Measurements from ENCODE around the gene MRTFB. TPM values are rescaled to one million over a fixed set of nuclear protein-coding genes. Genes with fewer than 3 reads are reported as not detected.
A peak's percentile ranks its signal among the peaks of the same experiment; 100 is the strongest.
"Not testable (repeated sequence)": the region's sequence is repeated elsewhere in the genome, so short reads cannot be mapped to it uniquely, and the experiment has no call there.

The MRTFB gene
- total RNA-seq, 1 donor from 2014 or later, result 115 TPM

DNA sequence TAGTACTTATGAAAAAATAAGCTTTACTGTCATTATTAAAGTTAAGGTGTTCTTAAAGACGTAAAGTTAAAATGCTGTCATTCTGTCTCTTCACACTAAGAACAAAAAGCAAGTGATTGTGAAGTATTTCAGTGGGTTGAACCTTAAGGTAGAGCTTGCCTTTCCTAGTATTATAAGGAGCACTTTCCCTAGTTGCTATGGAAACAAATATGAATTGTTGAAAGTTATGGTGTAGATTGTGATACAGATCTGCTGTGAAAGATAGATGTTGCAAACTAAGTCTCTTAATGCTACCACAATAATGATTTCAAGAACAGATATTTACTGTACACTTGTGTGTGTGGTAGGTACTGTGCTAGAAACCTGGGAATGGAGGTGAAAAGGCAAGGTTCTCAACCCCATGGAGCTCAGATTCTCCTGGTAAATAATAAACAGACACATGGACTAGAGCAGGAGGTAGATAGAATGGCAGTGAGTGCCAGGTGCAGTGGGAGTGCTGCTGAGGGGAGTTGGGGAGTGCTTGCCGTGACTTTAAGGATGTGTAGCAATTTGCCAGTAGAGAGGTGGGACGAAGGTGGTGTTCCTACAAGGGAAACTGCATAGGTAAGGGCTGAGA, 34.7 kb downstream of the MRTFB start:
- DNase-seq (ENCODE audit: low spot score), result no peak

DNA sequence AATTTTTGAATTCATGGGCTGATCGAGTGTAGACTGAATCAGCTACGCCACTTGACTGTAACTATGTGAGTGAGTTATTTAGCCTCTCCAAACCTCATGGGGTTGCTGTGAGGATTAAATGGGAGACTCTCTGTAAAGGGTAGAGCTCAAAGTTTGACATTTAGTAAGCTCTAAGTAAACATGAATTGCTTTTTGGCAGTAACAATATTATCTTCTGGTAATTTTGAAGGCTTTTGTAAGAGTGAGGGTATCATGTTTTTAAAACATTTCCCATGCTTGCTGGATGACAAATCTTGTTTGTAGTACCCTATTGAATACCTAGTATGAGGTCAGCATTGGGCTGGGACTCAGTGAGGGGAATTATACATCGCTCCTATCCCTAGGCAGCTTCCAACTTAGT, 35.3 kb downstream of the MRTFB start:
- no peak for DNase-seq (ENCODE audit: low spot score)

DNA sequence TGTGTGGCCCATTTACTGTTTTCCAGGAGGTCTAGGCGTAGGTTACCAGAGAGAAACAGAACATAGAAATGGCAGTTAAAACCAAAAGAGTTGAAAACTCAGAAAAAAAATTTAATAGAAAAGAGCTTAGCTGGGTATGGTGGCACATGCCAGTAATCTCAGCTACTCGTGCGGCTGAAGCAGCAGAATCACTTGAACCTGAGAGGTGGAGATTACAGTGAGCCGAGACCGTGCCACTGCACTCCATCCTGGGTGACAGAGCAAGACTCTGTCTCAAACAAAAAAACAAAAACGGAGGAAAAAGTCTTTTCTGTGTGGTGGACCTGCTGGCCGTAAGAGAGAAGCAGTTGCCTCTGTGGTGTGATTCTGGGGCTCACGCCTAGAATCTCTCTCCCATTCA, 35.8 kb downstream of the MRTFB start:
- no peak for DNase-seq (ENCODE audit: low spot score)

DNA sequence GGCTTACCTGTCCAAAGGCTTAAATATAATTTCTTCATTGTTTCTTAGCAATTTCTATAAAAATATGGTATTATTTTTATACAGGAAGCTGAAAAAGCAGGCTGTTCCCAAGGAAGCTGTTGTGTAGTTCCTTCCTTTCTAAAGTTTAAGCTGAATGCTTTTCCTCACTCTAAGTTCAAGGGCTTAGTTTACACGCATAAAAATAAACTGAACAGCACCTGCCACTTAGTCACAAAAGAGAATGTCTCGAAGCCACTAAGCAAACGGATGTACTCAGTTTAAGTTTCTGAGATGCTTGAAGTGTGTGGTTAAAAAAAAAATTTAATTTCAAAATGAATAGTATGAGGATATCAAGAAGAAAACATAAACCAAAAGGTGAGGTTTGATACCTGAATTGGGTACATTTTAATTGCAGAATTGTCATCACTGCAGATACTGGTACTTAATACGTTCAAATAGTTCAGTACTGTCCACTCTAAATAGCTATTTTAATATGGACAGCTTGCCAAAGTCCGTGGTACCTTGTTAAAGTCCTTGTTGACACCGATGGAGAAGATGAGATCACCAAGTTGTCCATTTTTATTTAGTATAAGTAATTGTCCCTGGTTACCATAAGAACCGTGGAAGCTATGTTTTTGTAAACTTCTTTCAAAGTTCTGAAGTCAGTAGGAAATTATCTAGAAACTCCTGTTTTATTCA, 38.1 kb downstream of the MRTFB start:
- DNase-seq (ENCODE audit: low spot score), result no peak

DNA sequence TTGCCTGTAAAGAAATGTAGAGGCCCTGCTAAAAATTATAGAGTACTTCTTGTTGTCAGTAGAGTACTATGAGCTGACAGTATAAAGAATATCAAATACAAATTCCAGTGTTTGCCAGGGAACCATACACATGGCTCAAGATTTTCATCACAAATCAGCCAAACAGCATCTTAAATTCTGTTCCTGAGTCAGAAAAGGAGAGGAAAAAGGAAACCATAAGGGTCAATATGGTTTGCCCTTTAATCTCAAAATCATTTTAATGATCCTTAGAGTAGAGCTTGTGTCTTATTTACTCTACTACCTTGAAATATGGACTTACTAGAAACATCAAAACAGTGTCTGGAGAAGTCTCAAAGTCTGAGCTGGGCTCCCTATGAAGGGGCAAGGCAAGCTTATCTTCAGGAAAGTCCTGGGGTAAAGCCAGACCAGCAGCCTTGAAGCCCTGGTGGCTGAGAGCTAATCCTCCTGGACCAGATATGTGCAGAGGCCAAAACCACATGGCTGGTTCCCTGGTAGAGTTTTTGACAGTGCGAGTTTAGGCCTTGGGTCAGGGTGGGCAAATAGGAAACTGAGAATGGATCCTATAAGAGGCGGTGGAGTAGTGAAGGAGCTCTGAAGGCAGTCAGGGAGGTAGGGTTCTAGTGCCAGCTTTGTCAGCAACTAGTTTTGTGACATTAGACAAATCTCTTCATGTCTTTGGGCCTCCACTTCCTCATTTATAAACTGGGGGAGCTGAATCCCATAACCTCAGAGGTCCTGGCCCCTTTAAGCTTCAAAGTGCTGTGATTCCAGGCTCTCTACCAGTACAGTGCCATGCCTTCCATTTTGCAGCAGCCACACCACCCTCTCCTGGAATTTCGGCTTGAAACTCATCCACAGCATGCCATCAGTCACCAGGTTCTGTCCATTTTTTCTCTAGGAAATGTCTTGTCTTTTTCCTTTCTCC, 38.9 kb downstream of the MRTFB start:
- DNase-seq (ENCODE audit: low spot score), result no peak

DNA sequence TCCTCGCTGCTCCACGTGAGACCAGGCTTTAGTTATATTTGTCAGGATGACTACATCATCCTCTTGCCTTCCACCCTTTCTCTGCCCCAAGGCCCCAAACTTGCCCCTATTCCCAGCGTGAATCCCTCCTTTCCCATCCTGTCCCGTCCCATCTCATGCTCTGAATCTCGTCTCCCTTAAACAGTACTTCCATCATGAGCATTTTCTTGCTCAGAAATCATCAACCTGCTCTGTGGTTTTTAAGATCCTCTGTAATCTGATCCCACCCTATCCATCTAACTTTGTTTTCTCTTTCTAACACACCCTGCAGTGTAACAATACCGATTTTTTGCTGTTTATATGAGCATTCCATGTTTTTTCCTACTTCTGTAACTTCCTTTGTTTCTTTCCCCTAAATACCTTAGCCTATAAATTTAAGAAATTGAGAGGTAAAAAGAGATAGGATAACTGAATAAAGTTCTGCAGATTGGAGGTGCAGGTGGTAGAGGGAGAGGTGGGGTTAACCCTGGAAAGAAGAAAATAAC, 39.7 kb downstream of the MRTFB start:
- DNase-seq (ENCODE audit: low spot score), result no peak

DNA sequence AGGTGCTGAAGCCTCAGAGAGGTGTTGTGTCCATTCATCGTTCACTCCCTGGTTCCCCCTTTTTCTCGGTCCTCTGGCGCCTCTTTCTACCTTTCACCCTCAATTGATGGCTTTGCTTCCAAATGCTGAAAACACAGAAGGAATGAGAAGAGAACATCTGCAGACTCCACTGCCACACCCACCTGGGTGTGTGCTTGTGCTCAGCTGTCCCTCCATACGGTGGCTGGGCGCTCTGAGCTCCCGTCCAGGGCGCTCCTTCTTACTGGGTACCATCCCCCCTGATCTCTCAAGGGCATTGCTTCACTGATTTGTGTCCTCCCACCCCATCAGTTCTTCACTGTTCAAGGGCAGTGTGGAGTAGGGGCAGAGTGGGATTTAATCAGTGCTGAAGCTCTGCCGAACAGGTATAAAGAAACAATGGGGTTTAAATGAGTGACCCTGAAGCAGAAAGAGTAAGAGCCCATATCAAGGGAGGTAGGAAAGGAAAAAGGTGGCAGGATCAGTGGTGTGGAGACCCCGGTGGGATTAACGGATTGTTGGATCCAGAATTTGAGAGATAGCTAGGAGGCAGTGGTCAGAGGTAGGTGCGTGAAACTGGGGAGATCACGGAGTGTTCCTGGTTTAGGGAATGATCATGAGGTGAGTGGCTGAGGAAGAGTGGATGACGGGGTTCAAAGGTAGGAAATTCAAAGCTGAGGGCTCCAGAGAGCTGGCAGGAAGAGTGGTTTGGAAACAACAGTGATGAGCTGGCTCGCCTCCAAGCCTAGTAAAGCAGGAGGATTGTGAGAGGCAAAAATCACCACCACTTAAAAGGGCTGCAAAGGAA, 40.8 kb downstream of the MRTFB start:
- peak; percentile 58 for DNase-seq (ENCODE audit: low spot score)

DNA sequence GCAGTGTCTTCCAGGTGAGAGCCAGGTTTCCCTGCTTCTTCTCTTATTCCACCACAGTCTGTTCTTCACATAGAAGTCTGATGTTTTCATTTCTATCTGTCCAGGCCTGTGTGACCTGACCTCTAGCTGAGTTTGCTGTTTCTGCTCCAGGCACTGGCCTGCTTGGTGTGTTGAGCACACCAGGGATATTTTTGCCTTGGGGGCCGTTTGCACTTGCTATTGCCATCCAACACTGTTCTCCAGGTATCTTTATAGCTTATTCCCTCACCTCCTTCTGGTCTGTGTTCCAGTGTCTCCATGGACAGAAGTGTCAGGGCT, 41.4 kb downstream of the MRTFB start:
- DNase-seq (ENCODE audit: low spot score), result no peak

DNA sequence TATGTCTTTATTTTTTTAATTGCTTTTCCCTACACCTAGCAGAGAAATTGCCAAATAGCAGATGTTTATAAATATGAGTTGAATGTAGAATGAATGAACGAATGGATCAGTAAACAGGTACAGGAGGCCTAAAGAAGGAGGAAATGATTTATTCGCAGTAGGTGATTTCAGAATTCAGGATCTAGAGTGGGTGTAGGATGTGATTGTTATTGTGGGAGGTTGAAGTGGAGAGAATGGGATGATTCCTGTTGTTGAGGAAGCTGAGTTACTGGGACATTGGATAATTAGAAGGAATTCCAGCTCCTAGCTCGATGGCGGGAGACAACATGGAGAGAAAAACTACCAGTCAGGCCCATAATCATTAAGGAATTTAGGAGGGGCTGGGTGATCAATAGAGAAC, 42.2 kb downstream of the MRTFB start:
- DNase-seq (ENCODE audit: low spot score), result no peak

DNA sequence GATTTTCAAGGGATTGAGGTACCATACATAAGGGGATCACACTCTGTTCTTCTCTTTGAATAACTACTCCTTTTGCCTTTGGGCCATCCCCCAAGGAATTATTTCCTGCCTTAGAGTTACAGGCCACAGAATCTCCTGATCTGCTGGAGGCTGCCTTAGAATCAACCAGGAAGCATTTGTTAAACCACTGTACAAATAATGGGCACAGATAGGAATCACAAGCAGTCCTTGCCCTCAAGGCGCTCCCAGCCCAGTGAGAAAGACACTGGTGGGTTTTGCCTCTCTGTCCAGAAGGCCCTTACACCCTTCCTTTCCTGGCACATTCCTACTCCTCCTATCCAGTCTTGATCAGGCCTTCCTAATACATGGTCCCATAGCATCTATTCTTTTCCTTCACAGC, 45.9 kb downstream of the MRTFB start:
- DNase-seq (ENCODE audit: low spot score), result no peak

DNA sequence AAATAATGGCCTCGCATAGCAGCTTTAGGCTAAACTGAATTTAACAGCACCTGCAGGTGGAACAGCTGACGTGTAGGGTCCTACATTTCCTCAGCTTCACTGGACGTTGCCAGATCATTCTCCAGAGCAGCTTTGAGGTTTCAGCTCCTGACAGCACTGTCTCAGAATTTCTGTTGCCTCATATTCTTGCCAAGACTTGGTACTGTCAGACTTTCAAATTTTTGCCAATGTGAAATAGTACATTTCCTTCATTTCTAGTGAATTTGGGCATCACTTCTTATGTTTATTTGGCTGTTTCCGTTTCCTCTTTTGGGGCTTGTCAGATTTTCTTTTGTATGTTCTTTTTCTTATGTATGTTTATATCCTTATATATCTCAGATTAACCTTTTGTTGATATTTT, 48.7 kb downstream of the MRTFB start:
- DNase-seq (ENCODE audit: low spot score), result no peak

DNA sequence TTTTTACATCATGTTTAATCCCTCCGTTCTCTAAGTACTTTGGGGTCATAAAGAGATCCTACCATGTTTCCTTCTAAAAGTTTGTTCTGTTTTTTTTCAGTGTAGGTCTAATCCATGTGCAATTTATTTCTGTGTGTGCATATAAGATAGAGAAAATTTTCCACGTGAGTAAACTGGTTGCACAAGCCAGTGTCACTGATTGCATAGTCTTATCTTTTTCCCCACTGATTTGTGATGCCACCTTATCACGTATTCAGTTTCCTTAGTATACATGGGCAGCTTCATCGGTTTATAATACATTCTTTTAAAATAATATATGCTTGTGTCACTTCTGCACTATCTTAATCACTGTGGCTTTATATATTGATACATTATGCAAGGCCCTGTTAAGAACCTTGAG, 49.2 kb downstream of the MRTFB start:
- no peak for DNase-seq (ENCODE audit: low spot score)

DNA sequence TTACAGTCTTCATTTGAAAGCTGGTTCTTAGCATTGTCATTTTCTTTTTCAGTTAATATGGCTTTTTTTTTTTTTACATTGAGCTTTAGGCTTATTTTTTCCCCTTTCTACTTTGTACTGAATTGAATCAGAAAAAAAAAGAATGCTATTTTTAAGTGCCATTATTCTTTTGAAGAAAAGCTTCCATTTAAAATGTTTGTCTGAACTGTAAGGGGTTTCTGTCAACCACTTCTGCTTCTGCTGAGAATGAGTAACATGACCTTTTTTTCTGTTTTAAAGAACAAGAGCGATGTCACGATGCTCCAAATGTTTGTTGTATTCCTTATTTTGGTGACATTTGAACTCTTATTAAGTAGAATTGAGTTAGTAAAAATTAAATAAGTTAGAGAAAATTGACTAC, 50.0 kb downstream of the MRTFB start:
- no peak for DNase-seq (ENCODE audit: low spot score)

DNA sequence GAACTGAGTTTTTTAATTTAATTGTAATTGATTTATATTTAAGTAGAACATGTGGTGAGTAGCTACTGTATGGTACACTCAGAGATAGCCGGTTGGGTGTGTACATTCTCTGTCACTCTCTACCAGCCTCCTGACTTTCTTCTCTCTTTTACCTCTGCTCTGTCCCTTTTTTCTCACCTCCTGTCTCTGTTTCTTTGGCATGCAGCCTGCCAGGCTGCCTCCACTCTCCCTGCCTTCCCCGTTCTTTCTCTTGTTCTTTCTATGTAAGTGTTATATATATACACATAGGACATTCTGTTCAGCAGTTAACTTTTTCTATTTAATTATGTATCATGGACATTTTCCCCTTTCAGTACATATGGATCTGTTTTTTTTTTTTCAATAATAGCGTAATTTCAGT, 50.8 kb downstream of the MRTFB start:
- no peak for DNase-seq (ENCODE audit: low spot score)

DNA sequence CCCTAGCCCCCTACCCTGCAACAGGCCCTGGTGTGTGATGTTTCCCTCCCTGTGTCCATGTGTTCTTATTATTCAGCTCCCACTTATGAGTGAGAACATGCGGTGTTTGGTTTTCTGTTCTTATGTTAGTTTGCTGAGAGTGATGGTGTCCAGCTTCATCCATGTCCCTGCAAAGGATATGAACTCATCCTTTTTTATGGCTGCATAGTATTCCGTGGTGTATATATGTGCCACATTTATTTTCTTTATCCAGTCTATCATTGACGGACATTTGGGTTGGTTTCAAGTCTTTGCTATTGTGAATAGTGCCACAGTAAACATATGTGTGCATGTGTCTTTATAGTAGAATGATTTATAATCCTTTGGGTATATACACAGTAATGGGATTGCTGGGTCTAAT, 51.3 kb downstream of the MRTFB start:
- not testable (repeated sequence) for DNase-seq (ENCODE audit: low spot score)

DNA sequence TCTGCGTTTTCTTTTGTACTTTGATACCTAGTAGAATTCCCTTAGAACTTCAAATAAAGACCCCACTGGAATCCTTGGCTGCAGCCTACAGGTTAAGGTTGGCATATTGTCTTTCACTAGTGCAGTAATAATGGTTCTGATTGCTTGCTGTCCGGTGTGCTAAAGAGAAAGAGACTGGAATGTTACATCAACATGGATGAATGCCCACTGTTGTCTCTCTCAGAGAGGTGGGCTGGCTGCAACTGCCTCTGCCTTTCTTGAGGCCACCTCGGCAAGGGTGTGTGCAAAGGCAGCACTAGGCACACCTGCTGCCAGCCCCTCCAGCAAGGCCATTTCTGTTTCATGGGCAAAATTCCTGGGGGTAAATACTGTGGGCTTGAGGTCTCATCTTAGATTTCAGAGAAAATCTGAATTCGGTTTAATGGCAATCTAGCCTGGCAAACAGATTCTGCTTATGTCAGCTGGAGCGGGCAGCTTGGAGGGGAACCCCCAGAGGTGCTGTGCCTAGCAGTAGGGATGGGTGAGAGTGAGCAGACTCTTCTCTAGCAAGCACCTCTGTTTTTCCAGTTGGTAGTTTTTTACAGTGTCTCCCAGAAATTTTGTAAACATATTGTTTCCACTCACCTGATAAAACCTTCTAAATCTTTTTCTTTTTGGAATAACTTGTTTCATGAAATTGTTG, 54.0 kb downstream of the MRTFB start:
- no peak for DNase-seq (ENCODE audit: low spot score)

DNA sequence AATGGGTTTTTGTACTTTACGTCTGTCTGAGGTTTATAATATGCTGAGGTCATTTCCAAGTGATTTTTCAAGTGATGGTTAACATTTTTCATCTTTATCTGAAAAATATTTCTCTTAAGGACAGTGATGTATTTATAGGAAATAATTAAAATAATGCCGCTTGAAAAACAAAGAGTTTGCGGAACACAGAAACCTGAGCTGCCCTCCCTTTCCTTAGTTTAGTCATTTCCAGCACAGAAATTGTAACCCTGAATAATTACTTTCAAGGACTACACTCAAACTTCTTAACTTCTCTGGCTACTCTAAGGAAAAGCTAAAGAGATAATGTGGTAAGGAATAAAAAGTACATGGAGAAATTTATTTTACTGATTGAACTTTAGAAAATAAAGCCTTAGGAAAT, 54.6 kb downstream of the MRTFB start:
- DNase-seq (ENCODE audit: low spot score), result no peak

DNA sequence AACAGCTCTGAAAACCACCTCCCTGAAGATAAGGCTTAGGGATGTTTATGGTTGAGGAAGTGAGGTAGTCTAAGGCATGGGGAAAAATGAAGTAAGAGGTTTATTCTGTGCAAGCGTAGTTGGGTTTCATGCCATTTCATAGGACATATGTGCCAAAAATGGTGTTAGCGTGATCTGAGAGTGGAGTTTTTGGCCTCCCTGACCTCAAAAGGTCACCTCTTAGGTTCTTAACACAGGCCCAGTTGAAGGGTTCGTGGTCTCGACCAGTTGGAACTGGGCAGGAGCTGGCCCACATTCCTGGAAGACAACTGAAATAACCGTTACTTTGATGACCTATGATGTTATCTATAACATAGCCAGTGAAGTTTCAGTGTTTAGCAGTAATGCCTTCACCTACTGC, 57.0 kb downstream of the MRTFB start:
- DNase-seq (ENCODE audit: low spot score), result no peak

DNA sequence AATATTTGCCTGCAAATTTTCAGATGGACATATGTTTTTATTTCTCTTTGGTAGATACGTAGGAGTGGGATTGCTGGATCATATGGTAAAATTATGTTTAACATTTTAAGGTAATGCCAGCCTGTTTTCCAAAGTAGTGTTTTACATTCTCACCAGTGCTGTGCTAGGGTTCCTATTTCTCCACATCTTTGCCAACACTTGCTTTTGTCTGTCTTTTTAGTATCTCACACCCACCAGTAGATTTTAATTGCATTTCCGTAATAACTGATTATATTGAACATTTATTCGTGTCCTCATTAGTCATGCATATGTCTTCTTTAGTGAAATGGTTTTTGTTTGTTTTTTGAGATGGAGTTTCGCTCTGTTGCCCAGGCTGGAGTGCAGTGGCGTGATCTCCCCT, 58.4 kb downstream of the MRTFB start:
- DNase-seq (ENCODE audit: low spot score), result no peak

DNA sequence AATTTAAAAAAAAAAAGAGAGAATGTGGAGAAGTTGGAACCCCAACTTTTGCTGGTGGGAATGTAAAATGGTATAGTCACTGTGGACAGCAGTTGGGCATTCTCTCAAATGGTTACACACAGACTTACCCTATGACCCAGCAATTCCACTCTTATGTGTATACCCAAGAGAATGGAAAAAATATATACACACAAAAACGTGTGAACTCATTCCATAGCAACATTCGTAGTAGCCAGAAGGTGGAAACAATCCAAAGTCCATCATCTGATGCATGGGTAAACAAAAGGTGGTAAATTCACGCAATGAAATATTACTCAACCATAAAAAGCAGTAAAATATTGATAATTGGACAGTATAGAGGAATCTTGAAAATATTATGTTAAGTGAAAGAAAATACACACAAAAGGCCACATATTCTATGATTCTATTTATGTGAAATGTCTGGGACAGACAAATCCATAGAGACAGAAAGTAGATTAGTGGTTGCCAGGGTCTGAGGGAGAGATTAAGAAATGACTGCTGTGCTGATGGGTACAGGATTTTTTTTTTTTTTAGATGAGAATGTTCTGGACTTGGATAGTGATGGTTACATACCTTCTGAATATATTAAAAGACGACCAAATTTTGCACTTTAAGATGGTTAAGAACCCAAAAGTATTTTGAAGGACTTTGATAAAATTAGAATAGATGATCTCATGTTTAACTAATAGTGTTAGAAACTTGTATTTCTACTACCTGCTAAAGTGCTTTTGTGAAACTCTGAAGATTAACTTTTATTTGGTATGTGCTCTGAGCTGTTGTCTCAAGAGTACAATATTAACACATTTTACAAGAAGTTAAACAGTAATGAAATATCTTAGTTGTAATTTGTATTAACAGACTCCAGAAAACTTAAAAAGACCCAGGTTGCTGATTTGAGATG, 60.9 kb downstream of the MRTFB start:
- DNase-seq (ENCODE audit: low spot score), result no peak
